M059J (cell line): ENCODE data around the gene IGF2R. TPM values are rescaled to one million over a fixed set of nuclear protein-coding genes. Genes with fewer than 3 reads are reported as not detected.
A peak's percentile ranks its signal among the peaks of the same experiment; 100 is the strongest.

Experiments used
- DNase-seq: peaks from one replicate; pipeline ENCODE4 v3.0.0-alpha.2; 2012; ENCODE audit warnings: low read depth
- total RNA-seq: library from RNA; depleted of rRNA; stranded (reverse); fragments of >200 nt; shearing (Covaris generic); gene quantifications from 2 replicates; pipeline ENCODE4 v1.2.3, GENCODE V29; 2014

IGF2R gene
- total RNA-seq, 1 experiment from 2014 or later = 67.8 TPM

- no peak for DNase-seq
Measured at GRCh38 chr6:160043784-160044183, 74.9 kb downstream of the IGF2R start.

DNA sequence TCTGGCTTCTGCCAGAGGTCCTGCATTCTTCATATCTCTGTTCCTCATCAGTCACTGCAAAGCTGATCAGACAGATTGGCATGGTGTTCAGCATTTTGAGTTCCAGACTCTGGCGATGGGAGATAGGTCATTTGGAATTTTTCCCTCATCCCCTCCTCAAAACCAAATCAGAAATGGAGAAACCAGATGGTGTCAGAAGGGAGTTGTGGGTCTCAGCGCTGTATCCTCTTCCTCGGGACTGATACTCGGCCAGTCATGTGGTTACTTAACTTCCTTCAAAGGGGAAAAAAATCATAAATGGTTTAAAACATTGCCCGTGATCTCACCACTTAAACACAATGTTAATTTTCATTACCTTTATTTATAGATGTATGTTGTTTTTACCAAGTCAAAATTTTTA lies 75.8 kb downstream of the IGF2R start:
- no peak for DNase-seq

- DNase-seq = no peak
Measured at GRCh38 chr6:160048471-160048870, 79.6 kb downstream of the IGF2R start.

GRCh38 chr6:160049346-160049745 lies 80.5 kb downstream of the IGF2R start:
- DNase-seq = no peak

DNA sequence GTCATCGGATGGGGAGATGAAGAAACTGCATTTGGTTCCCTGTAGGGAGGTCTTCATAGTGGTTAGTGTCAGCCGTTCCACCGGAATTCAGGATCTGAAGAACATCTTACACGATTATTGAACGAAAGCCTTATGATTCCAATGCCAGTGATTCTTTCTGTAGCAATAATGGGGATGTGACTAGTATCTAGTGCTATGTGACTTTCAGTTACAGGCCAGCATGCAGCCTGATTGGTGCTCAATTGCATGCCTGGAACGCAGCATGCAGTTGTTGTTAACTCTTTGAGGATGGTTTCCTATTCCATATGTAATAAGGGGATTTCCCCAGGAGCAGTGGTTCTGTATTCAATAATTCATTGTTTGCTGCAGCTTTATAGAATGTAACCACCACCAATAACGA lies 81.1 kb downstream of the IGF2R start:
- no peak for DNase-seq

GRCh38 chr6:160051390-160051789 lies 82.5 kb downstream of the IGF2R start:
- DNase-seq = peak; percentile 61

DNA sequence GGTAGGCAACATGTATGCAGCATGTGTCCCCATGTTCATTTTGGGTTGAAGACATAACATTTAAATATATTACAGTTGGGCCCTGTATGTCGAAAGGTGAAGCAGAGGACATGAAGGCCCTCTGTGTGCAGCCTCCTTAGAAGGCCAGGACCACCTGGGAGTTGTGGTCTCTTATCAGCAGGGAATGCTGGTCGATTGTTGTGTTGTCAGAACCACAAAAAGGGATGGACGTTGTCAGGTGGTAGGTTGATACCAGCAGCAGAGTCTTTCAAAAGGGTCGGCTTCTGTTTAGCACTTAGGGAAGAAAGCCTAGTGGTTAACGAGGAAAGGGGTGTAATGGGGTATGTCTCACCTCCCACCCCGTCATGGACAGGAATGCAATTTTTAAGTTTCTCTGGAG lies 85.4 kb downstream of the IGF2R start:
- no peak for DNase-seq

DNA sequence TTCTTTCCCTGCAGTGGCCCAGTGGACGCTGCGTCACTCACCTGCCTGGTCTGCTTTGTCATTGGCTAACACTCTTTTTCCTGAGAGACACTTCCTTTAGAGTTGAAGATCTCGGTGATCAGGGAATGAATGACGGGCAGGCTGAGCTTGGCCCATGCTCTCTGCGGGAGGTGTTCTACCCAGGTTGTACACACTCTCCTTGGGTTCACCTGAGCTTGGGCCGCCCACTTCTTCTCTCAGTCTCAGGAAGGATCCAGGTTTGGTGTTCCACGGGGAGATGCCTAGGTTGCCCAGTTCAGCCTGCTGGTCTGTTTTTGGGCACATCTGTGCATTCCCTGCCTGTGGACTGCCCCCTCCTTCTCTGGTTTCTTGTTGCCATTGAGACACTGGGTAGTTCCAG lies 86.0 kb downstream of the IGF2R start:
- DNase-seq = no peak

- DNase-seq = no peak
Measured at GRCh38 chr6:160055378-160055777, 86.5 kb downstream of the IGF2R start.

- DNase-seq = no peak
Measured at GRCh38 chr6:160055813-160056212, 86.9 kb downstream of the IGF2R start.

DNA sequence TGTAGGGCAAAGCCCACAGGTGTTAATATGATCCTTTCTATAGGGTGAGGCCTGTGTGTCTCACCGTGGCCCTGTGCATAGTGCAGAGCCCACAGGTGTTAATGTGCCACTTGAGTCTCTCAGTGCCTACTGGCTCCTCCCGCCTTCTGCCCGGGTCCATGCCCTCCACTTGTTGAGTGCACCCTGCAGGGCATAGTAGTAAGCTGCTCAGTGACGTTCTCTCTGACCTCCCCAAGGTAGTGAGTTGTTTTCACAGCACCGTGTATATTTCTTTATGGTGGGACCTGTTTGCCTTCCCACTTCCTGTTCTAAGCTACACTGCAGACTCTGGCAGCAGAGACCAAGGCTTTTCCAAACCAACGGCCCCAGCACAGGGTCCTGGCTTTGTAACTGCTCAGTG lies 88.2 kb downstream of the IGF2R start:
- no peak for DNase-seq

GRCh38 chr6:160058603-160059215 lies 89.8 kb downstream of the IGF2R start:
- no peak for DNase-seq

- DNase-seq = no peak
Measured at GRCh38 chr6:160060221-160060620, 91.3 kb downstream of the IGF2R start.

DNA sequence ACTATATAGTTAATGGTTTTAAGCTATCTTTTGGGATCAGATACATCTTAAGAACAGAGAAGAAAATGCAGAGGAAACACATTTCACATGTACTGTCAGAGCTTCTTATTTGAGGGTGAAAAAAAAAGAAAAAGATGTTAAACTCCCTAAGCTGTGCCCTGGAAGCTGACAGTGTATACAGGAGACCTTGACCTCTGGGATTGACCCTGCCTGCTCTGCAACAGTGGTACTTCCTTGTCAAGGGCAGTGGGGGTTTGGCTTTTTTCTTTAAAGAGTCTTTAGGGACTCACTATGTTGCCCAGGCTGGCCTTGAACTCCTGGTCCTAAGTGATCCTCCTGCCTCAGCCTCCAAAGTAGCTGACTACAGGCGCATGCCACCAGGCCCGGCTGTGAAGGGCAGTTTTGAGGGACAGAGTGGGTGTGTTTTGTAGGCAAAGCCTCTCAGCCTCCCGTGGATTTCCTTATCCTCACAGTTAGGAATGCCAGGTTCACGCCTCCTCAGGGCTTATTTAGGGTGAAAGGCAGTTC lies 92.1 kb downstream of the IGF2R start:
- DNase-seq = no peak

- DNase-seq = no peak
Measured at GRCh38 chr6:160063771-160064413, 95.0 kb downstream of the IGF2R start.

DNA sequence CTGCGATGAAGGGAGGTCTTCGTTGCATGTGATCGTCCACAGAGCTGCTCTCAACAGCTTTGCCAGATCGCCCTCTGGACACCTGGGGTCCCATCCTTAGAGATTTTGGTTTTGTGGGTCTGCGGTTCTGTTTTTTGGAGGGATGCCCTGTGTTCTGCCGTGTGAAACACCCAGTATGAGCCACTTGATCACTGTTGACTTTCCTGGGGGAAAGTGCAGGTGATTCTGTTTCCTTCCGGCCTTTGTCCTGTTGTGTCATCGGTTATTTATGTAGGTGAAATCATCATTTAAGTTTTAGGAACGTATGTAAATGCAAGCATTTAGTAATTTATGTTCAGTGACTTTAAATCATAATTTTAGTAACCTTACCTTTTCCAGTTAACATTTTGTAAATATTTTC lies 96.3 kb downstream of the IGF2R start:
- no peak for DNase-seq

GRCh38 chr6:160067564-160067963 lies 98.7 kb downstream of the IGF2R start:
- DNase-seq = no peak

- DNase-seq = no peak
Measured at GRCh38 chr6:160068346-160068745, 99.5 kb downstream of the IGF2R start.

GRCh38 chr6:160069050-160069454 lies 100.2 kb downstream of the IGF2R start:
- DNase-seq = no peak

GRCh38 chr6:160069459-160069858 lies 100.6 kb downstream of the IGF2R start:
- no peak for DNase-seq

GRCh38 chr6:160070427-160070826 lies 101.5 kb downstream of the IGF2R start:
- no peak for DNase-seq

DNA sequence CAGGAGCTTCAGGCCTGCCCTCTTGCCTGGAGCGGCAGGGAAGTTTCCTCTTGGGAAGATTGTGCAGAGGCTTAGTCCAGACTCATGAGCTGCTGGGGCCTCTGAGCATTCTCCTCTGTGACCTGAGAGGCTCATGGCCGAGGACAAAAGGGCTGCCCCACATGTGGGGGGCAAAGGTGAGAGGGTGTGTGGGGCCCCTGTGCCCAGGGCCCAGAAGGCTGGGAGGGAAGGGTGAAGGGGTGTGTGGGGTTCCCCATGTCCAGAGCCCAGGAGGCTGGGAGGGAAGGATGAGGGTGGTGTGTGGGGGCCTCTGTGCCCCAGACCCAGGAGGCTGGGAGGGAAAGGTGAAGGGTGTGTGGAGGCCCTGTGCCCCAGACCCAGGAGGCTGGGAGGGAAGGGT lies 101.9 kb downstream of the IGF2R start:
- no peak for DNase-seq

DNA sequence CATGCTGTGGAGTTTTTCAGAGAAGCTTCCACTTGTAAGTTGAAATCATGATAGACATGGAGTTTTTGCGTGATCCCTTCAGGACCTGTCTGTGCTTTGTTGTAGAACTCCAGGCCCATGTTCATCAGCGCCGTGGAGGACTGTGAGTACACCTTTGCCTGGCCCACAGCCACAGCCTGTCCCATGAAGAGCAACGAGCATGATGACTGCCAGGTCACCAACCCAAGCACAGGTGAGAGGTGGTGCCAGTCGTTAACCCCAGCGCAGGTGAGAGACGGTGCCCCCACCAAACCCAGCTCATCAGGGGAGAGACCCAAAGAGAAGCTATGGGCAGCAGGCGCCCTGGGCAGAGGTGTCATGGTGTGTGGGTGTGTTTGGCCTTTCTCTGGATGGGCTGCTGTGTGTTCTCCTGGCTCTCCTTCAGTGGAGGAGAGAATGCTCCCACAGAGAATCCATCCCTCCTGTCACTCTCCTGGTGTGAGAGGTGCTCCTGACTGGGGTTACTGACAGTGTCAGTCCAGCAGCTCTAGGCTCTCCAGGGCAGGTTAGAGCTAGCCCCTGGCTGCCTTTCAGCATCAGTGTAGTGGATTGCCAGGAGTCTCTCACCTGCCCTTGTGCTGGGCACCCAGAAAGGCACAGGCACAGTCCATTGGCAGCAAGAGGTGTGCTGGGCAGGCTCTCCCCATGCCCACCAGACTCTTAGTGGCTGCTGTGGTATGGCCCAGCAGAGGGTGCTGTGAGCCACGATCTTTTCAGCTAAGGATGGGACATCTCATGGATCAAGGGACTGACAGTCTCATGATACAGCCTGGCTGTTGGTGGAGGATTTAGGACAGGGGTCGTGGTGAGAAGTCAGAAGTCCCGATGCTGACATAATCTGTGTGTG lies 103.2 kb downstream of the IGF2R start:
- peak; percentile 7 for DNase-seq
